Measurements from ENCODE around the gene PYURF.

Gene PYURF, protein sequence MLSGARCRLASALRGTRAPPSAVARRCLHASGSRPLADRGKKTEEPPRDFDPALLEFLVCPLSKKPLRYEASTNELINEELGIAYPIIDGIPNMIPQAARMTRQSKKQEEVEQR

DNA sequence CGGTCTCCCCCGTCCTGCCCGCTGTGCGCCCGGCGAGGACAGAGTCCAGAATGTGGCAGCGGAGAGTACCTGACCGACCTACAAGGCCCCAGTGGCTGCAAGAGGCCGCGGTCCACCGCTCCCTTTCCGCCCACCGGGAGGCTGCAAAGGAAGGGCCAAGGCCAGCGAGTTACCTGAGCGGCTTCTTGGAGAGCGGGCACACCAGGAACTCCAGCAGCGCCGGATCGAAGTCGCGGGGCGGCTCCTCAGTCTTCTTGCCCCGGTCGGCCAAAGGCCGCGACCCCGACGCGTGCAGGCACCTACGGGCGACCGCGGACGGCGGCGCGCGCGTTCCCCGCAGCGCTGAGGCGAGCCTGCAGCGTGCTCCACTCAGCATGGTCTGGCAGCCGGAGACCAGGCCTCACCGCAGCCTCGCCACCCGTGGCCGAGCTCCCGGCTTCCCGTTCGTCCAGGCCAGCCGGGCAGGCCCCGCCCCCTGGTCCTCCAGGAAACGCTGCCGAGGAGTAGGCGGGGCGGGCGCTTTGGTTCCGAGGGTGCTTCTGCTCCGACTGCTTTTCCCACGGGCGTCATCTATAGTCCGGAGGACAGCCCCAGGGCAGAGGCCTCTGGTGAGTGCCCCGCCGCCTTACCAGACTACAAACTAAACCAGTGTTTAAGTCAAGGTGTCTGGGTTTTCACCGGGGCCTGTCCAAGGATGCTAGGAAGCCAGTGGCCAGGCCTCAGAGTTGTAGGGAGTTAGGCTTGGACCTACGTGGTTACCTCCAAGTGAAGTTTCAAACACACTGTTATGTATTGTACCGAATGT is at the start of gene PYURF:
Gene PYURF (minus strand): TSS at position 452 of the 805 bp plus-strand sequence. CDS start 76 bp downstream, at position 376.
- peak; percentile 70 to 79 (median 74) for DNase-seq (ENCODE audit: low read depth in 3 of 3)

- DNase-seq (ENCODE audit: low read depth in 3 of 3): no peak
Observed at GRCh38 chr4:88570001-88570400, 46.4 kb upstream of the PYURF start.

GRCh38 chr4:88567591-88567990 is 44.0 kb upstream of the PYURF start:
- no peak for DNase-seq (ENCODE audit: low read depth in 3 of 3)

DNA sequence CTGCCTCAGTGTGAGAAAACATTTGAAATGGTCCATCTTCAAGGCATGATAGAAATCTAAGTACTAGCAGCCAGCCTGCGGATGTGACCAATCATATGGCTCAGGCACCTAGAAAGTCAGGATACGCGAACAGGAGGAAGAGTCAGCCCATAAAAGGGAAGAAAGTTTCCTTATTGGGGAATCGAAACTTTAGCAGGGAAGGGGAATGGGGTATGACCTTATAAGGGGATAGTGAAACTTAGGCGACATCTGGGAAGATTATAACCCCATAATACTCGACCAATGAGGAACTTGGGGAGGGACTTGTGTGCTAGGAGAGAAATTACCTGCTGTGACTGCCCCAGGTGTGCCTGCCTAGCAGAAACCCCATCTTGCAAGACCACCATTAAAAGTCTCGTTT is 26.2 kb upstream of the PYURF start:
- DNase-seq (ENCODE audit: low read depth in 3 of 3): no peak

GRCh38 chr4:88539322-88540068 is 15.9 kb upstream of the PYURF start:
- DNase-seq (ENCODE audit: low read depth in 3 of 3): peak; percentile 61 to 69 (median 62)

DNA sequence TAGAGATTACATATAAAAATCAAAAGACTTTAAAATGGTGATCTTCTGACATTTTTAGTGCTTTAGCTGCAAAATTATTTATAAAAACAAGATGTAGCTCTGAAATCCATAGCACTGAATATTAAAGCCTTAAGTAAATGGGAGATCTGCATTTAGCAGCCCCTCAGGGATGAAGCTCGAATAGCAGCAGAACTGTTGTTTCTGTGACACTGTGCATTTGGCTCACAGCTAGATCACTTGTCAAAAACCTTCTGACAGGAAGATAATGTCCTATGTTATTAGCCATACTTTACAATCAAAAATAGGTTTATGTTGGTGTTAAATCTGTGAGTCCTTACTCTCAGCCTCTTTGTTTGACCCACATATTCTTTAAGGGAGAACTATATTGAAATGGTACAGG is 14.1 kb upstream of the PYURF start:
- DNase-seq (ENCODE audit: low read depth in 3 of 3): no peak

DNA sequence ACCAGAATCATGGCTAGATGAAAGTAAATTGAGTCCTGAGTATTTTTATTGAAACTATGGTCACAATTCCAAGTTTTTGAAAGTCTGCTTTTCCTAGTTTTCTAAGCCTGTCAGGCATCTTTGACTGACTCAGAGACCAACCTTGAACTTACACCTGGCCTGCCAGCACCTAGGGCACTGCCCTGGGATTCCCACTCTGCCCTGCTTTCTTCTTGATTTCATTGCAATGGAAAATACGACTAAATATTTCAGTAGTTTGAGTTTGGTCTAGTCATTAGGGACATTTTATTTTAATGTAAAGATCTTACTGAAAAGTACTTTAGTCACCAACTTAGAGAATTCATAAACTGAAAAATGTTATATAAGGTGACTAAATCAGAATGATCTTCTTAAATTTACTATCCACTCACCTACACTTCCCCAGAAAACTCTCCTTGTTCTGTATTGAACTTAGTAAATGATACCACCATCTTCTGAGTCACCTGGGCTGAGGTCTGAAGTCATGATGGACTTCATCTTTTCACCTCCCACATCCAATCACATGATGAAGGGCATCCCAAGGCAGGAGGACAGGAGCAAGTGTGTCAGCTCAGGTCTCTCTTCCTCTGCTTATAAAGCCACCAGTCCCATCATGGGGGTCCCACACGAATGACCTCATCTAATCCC is 11.6 kb upstream of the PYURF start:
- peak in 2 of 3 donors; percentile 14 to 17 for DNase-seq (ENCODE audit: low read depth in 3 of 3)

DNA sequence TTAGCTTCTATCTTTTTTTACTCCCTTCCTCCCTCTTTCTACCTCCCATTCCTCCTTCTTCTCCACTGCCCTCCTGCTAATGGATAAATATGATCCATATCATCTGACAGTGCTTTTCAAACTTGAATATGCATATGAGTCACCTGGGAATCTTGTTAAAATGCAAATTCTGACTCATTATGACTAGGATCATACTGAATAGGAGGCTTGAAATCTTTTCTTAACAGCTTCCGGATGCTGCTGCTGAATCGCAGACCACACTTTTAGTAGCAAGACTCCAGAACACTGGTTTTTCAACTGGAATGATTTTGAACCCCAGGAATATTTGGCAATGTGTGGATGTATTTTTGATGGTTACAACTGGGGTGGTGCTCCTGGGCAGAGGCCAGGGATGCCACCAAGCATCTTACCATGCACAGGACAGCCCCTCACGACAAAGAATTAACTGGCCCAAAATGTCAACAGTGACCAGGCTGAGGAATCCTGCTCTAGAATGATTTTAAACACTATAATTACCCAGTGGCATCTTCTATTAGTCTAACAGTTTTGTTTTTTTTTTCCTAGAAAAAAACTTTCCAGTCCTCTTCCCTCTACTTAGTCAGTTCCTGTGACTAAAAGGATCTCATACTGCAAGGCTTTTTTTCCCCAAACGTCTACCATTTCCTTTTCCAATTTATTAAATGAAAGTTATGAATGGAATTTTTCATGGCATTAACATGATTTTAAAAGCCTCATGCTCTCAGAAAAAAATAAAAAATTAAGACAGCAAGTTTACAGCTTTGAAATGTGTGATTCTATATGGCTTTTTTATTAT is 10.6 kb upstream of the PYURF start:
- DNase-seq (ENCODE audit: low read depth in 3 of 3): no peak

DNA sequence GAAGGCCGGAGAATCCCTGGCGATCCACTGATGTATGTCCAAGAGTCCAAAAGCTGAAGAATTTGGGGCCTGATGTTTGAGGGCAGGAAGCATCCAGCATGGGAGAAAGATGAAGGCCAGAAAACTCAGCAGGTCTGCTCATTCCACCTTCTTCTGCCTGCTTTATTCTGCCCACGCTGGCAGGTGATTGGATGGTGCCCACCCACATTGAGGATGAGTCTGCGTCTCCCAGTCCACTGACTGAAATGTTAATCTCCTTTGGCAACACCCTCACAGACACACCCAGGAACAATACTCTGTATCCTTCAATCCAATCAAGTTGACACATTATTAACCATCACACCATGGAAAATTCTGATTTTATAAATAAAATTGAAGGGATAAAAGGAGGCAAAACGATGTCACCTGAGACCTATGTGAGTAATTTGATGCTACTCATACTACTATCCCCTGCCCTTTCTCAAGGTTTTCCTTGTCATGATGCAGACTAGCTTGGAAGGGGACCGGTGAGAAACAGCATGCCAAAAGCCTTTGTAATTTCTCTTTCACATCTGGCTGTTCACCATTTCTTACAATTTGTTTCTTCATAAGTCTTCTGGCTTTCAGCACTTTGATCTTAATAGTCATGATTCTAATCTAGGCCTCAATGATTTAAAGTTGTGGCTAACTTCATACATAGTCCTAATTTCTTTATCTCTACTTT is 9.7 kb upstream of the PYURF start:
- DNase-seq (ENCODE audit: low read depth in 3 of 3): no peak

GRCh38 chr4:88531549-88531948 is 8.0 kb upstream of the PYURF start:
- no peak for DNase-seq (ENCODE audit: low read depth in 3 of 3)

DNA sequence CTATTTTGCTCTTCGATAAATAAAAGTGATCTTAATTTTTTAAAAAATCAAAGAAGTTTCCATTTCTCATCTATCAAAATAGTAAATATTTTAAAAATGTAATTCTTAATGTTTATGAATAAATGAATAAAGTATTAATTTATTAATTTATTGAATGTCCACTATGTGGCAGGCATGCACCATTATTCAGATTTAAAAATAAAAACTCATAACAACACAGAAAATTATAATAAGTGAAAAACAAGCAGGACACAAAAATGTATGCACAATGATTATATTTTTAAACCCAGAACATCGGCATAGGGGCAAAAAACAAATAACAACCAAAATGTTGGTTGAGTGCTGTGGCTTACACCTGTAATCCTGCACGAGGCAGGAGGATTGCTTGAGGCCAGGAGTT is 5.3 kb upstream of the PYURF start:
- no peak for DNase-seq (ENCODE audit: low read depth in 3 of 3)

GRCh38 chr4:88527787-88528186 is 4.2 kb upstream of the PYURF start:
- no peak for DNase-seq (ENCODE audit: low read depth in 3 of 3)

DNA sequence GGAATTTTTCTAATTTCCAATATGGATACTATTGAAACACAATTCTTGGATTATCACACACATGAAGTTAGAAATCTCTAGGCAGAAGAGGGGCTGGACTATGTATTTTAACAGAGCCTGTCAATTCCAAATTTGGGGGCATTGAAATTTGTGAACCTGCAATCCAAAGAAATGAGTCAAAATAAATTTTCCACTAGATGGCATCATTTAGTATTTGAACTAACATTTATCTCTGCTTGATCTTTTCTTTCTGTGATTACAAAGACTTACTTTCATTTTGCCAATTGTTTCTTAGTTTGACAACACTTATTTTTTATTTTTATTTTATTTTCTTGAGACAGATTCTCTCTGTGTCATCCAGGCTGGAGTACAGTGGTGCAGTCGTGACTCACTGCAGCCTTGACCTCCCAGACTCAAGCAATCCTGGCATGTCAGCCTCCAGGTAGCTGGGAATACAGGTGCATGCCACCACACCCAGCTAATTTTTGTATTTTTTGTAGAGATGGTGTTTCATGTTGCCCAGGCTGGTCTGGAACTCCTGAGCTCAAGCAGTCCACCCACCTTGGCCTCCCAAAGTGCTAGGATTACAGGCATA is 2.7 kb upstream of the PYURF start:
- no peak for DNase-seq (ENCODE audit: low read depth in 3 of 3)

DNA sequence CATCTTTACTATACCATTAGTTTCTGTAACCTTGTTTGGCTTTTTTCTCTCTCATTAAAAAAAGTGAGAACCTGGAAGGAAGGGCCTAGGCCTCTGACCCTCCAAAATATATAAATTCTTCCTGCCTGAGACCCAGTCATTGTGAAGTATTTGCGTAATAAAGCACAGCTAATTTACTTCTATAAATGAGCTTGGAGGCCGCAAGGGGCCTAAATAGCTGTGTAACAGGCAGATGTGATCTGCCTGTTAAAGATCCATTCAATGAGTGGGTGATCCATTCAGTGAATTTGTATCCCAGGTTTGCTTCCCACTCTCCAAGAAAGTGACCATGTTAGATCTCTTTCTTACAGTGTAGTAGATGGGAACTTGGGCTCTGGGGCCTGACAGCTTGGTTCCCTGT is 595 bp upstream of the PYURF start:
- DNase-seq (ENCODE audit: low read depth in 3 of 3): no peak

DNA sequence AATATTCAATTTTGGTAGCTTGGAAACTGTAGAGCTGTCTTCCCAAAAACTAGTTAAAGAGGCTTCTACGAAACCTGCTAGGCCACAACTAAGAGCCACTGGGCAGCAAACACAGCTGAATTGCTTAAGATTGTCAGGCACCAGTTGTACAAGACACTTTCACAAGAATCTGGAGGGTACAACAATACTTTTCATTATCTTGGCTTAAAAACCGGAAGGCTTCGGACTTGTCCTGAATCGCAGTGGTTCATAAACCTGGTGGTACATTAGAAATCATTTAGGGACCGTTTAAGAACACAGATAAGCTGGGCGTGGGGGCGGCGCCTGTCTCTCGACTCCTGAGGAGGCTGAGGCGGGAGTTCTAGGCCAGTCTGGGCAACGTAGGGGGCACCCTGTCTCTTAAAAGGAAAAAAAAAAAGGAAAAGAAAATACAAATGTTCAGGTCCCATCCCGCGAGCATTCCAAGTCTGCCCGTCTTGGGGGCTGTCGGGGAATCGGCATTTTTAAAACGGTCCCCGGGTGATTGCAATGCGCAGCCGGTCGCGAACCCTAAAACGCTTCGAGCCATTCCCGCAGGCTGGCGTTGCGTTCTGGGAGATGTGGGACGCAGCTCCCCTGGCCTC is 763 bp downstream of the PYURF start:
- DNase-seq (ENCODE audit: low read depth in 3 of 3): peak in 2 of 3 donors; percentile 6 to 31

GRCh38 chr4:88518911-88519310 is 4.7 kb downstream of the PYURF start:
- no peak for DNase-seq (ENCODE audit: low read depth in 3 of 3)

- DNase-seq (ENCODE audit: low read depth in 3 of 3): no peak
Observed at GRCh38 chr4:88517825-88518224, 5.8 kb downstream of the PYURF start.

DNA sequence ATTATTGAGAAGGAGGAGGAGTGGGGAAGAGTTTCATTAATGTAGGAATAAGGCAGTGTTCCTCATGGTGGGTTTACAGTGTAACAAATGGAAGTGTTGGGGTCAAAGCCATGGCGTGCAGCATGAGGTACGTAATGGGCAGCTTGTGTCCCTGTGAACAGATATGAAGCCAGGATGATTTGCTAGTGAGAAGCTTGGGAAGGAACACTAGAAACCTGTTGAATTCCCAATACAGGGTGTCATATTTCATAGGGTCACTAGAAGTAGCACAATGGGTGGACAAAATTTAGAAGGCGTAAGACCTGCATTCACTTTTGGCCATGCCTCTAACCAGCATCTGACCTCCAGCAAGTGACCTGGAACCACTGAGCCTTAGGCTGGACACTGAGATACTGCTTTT is 6.8 kb downstream of the PYURF start:
- no peak for DNase-seq (ENCODE audit: low read depth in 3 of 3)

GRCh38 chr4:88514557-88515511 is 8.7 kb downstream of the PYURF start:
- DNase-seq (ENCODE audit: low read depth in 3 of 3): no peak
